VCaP (cell line): ENCODE measurements around the gene TRPM2.

Experiments used
- H3K27ac ChIP-seq: fragments of 450-650 bp; 2 replicates; pipeline ENCODE4 v1.5.1; 2017
- TF ChIP-seq, protein P1 (sequence below): fragments of 450-650 bp; conservative IDR thresholded peaks from 2 replicates; pipeline ENCODE4 v1.5.1; 2017; ENCODE audit warnings: mild to moderate bottlenecking, moderate library complexity

The TRPM2 gene

DNA sequence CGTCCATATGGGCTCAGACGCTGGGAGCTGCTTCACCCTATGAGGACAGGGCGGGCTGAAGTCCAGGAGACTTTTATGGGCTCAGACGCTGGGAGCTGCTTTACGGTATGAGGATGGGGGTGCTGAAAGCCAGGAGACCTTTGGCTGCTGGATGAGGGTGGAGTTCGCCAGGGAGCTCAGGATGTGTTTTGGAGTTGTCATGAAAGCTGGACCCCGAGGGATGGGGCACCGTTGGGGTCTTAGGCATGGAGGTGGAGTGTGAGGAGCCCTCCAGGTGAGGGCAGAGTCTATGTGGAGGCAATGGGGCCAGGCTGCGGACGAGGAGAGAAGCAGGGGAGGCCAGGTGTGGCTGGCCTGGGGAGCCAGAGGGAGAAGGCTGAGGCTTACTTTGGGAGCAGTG, 27.5 kb downstream of the TRPM2 start:
- TF ChIP-seq, protein P1, sequence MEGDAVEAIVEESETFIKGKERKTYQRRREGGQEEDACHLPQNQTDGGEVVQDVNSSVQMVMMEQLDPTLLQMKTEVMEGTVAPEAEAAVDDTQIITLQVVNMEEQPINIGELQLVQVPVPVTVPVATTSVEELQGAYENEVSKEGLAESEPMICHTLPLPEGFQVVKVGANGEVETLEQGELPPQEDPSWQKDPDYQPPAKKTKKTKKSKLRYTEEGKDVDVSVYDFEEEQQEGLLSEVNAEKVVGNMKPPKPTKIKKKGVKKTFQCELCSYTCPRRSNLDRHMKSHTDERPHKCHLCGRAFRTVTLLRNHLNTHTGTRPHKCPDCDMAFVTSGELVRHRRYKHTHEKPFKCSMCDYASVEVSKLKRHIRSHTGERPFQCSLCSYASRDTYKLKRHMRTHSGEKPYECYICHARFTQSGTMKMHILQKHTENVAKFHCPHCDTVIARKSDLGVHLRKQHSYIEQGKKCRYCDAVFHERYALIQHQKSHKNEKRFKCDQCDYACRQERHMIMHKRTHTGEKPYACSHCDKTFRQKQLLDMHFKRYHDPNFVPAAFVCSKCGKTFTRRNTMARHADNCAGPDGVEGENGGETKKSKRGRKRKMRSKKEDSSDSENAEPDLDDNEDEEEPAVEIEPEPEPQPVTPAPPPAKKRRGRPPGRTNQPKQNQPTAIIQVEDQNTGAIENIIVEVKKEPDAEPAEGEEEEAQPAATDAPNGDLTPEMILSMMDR: no peak
- no peak overlapping the region for H3K27ac ChIP-seq

DNA sequence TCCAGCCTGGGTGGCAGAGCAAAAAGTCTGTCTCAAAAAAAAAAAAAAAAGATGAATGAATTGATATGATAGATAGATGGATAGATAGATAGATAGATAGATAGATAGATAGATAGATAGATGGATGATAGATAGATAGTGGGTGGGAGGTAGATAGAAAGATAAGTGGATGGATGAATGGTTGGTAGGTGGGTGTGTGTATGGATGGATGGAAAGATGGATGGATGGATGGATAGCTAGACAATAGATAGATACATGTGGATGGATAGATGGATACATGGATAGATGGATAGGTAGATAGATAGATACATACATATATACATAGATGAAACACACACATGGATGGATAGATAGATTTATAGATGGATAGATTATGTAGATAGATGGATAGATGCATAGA, 28.5 kb downstream of the TRPM2 start:
- no peak overlapping the region for H3K27ac ChIP-seq
- TF ChIP-seq, protein P1: no peak

DNA sequence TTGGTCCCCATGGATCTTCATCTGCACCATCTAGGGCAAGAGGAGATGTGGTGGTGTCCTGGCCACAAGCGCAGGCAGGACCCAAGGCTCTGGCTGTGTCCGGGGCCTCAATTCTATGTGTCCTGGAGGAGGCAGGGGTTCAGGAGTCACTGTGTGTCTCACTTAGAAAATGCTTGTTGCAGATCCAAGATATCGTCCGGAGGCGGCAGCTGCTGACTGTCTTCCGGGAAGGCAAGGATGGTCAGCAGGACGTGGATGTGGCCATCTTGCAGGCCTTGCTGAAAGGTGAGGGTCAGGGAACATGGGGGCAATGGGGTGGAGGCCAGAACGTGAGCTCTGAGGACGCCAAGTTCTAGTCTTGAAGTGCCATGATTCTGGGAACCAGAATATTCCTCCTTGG, 29.1 kb downstream of the TRPM2 start:
- TF ChIP-seq, protein P1: no peak
- H3K27ac ChIP-seq: no peak overlapping the region

DNA sequence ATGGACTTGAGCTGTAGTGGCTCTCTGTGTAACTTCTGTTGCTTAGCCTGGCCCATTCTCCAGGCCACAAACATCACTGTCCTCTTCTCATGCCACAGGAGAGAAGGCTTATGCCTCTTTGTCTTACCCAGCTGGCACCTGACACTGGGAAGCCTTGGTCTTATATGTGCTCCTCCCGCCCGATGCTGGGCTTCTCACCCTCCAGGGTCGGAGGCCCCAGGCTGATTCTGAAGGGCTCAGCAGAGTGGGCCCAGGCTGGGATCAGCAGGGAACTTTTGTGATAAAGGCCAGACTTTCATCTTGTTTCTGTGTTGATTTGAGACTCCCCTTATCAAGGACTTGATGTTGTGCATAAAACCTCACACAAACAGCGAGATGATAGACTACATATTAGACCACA, 29.8 kb downstream of the TRPM2 start:
- H3K27ac ChIP-seq: no peak overlapping the region
- TF ChIP-seq, protein P1: no peak

DNA sequence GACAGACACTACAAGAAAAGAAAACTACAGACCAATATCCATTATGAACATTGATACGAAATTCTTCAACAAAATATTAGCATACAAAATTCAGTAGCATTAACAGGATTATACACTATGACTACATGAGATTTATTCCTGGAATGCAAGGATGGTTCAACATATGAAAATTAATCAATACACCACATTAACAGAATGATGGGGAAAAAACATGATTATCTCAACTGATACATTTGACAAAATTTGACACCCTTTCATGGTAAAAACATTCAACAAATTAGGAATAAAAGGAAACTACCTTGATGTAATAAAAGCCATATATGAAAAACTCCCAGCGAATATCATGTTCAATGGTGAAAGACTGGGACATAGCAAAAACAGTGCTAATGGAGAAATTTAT, 31.5 kb downstream of the TRPM2 start:
- TF ChIP-seq, protein P1: no peak
- H3K27ac ChIP-seq: no peak overlapping the region

DNA sequence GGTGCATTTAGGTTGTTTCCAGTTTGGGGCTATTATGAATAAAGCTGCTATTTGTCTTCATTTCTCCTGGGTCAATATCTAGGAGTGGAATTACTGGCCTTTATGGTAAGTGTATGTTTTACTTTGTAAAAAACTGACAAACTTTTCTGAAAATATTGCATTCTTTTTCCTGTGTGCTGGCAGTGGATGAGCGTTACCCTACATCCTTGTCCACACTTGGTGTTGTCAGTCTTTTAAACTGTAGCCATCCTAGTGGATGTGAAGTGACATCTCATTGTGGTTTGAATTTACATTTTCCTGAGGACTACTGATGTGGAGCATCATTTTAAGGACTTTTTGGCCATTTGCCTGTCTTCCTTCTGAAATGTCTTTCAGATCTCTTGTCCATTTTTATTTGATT, 35.9 kb downstream of the TRPM2 start:
- no peak overlapping the region for H3K27ac ChIP-seq
- TF ChIP-seq, protein P1: no peak

DNA sequence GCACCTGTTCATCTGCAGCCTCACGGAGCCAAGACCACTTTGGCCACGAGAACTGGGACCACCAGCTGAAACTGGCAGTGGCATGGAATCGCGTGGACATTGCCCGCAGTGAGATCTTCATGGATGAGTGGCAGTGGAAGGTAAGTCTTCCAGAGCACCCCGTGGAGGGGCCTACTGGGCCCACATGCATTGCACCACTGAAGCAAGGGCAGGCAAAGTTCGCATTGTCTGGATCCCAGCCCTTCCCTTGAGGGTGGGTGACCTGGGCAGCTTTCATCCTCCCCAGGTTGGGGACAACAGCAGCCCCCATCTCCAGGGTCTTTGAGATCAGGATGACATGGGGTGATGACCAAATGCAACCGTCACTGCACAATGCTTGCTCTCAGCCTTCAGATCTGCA, 37.5 kb downstream of the TRPM2 start:
- TF ChIP-seq, protein P1: no peak
- H3K27ac ChIP-seq: no peak overlapping the region
